Neural progenitor cell (in vitro differentiated cells): ENCODE data around the gene MAPRE2.

Source experiments
- CTCF ChIP-seq: fragments of 200-600 bp; sonication (generic); IDR thresholded peaks from 2 replicates; pipeline ENCODE4 v1.5.1; 2017; ENCODE audit warnings: antibody characterized with exemption, mild to moderate bottlenecking
- EZH2phosphoT487 ChIP-seq: fragments of 200-600 bp; sonication (generic); IDR thresholded peaks from 2 replicates; pipeline ENCODE4 v1.6.1; 2017; ENCODE audit warnings: antibody characterized with exemption

DNA sequence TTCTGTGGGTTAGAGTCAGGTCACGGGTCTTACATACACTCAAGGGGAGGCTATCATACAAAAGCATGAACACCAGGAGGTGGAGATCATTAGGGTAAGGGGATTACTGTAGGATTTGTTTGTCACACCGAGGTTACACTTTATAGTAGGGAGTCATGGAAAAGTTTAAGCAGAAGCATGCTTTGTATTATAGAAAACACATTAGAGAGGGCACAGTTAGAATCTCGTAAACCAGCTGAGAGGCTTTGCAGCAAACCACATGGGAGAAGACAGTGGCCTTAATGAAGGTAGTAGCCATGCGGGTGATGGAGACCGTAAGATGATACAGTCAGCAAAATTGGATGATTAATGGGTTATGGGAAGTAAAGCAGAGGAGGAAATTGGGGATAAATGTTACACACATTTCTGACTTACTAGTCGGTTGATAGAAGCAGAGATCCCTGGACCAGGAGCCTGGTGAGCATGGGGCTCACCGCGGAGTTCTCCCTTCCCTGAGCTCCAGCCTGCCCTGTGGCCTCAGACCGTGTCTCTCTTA is 75.6 kb downstream of the MAPRE2 start:
- TF ChIP-seq CTCF (no peak), EZH2phosphoT487 (no peak)
